ENCODE measurements around the gene TYW1B.
"Not testable (repeated sequence)": the region's sequence is repeated elsewhere in the genome, so short reads cannot be mapped to it uniquely, and the experiment has no call there.

TYW1B gene

GRCh38 chr7:72626428-72627011 lies 201.5 kb downstream of the TYW1B start:
- DNase-seq (ENCODE audit: low spot score), result not testable (repeated sequence)

GRCh38 chr7:72625721-72626423 lies 202.1 kb downstream of the TYW1B start:
- DNase-seq (ENCODE audit: low spot score), result not testable (repeated sequence)

- DNase-seq (ENCODE audit: low spot score), result no peak
Measured at GRCh38 chr7:72622532-72622931, 205.5 kb downstream of the TYW1B start.

GRCh38 chr7:72621761-72622187 lies 206.2 kb downstream of the TYW1B start:
- not testable (repeated sequence) for DNase-seq (ENCODE audit: low spot score)

GRCh38 chr7:72620923-72621322 lies 207.1 kb downstream of the TYW1B start:
- not testable (repeated sequence) for DNase-seq (ENCODE audit: low spot score)

- DNase-seq (ENCODE audit: low spot score), result not testable (repeated sequence)
Measured at GRCh38 chr7:72618435-72619180, 209.4 kb downstream of the TYW1B start.

- DNase-seq (ENCODE audit: low spot score), result not testable (repeated sequence)
Measured at GRCh38 chr7:72609761-72610160, 218.2 kb downstream of the TYW1B start.

- not testable (repeated sequence) for DNase-seq (ENCODE audit: low spot score)
Measured at GRCh38 chr7:72607988-72608387, 220.0 kb downstream of the TYW1B start.

GRCh38 chr7:72605863-72606431 lies 222.1 kb downstream of the TYW1B start:
- not testable (repeated sequence) for DNase-seq (ENCODE audit: low spot score)

- DNase-seq (ENCODE audit: low spot score), result not testable (repeated sequence)
Measured at GRCh38 chr7:72604771-72605611, 223.0 kb downstream of the TYW1B start.

- not testable (repeated sequence) for DNase-seq (ENCODE audit: low spot score)
Measured at GRCh38 chr7:72603476-72603875, 224.5 kb downstream of the TYW1B start.

GRCh38 chr7:72603073-72603472 lies 224.9 kb downstream of the TYW1B start:
- DNase-seq (ENCODE audit: low spot score), result no peak

- DNase-seq (ENCODE audit: low spot score), result not testable (repeated sequence)
Measured at GRCh38 chr7:72601683-72602082, 226.3 kb downstream of the TYW1B start.

GRCh38 chr7:72590023-72590422 lies 238.0 kb downstream of the TYW1B start:
- DNase-seq (ENCODE audit: low spot score), result not testable (repeated sequence)

GRCh38 chr7:72587267-72587666 lies 240.7 kb downstream of the TYW1B start:
- not testable (repeated sequence) for DNase-seq (ENCODE audit: low spot score)

- not testable (repeated sequence) for DNase-seq (ENCODE audit: low spot score)
Measured at GRCh38 chr7:72584576-72584975, 243.4 kb downstream of the TYW1B start.

- DNase-seq (ENCODE audit: low spot score), result not testable (repeated sequence)
Measured at GRCh38 chr7:72583620-72584361, 244.2 kb downstream of the TYW1B start.

GRCh38 chr7:72580142-72580770 lies 247.7 kb downstream of the TYW1B start:
- DNase-seq (ENCODE audit: low spot score), result not testable (repeated sequence)

- DNase-seq (ENCODE audit: low spot score), result no peak
Measured at GRCh38 chr7:72577107-72577506, 250.9 kb downstream of the TYW1B start.

- DNase-seq (ENCODE audit: low spot score), result not testable (repeated sequence)
Measured at GRCh38 chr7:72561988-72562387, 266.0 kb downstream of the TYW1B start.

Data from HuH-7.5 (cell line).